Activated B cell treated with CpG ODN at 0.5 μM for 24 hours (primary cell): ENCODE measurements around the gene SPACA6. TPM values are rescaled to one million over a fixed set of nuclear protein-coding genes. Genes with fewer than 3 reads are reported as not detected.
"Not testable (repeated sequence)": the region's sequence is repeated elsewhere in the genome, so short reads cannot be mapped to it uniquely, and the experiment has no call there.

Experiments used
- ATAC-seq: fragments of 200-7000 bp; cut with Tn5 transposase; one replicate; pipeline ENCODE4 v1.10.0; 2021; ENCODE audit warnings: low read depth, mild to moderate bottlenecking, moderate library complexity
- CTCF ChIA-PET: fragments of 350-600 bp; sonication (Branson Sonifier 250); formaldehyde crosslinking; loops from one replicate; lab custom pipeline; 2021; ENCODE audit warnings: antibody characterized with exemption; lab: Charles Lee
- POLR2A ChIA-PET: fragments of 350-600 bp; sonication (Branson Sonifier 250); formaldehyde crosslinking; loops from one replicate; lab custom pipeline; 2021; ENCODE audit warnings: antibody characterized with exemption; lab: Charles Lee
- DNase-seq: peaks from one replicate; pipeline ENCODE4 v3.0.0; 2022
- H3K27ac Mint-ChIP-seq: one replicate; pipeline ENCODE4 v1.8.0; 2020; ENCODE audit warnings: mixed read lengths
- H3K27me3 Mint-ChIP-seq: one replicate; pipeline ENCODE4 v1.8.0; 2021; ENCODE audit warnings: mixed read lengths
- H3K36me3 Mint-ChIP-seq: one replicate; pipeline ENCODE4 v1.8.0; 2021; ENCODE audit warnings: low read depth, mixed read lengths
- H3K4me1 Mint-ChIP-seq: one replicate; pipeline ENCODE4 v1.8.0; 2021; ENCODE audit warnings: mixed read lengths
- H3K4me3 Mint-ChIP-seq: one replicate; pipeline ENCODE4 v1.8.0; 2020; ENCODE audit warnings: mild to moderate bottlenecking, mixed read lengths
- H3K9me3 Mint-ChIP-seq: one replicate; pipeline ENCODE4 v1.8.0; 2020; ENCODE audit warnings: mixed read lengths
- intact Hi-C: fragments of 100-400 bp; cut with micrococcal nuclease; formaldehyde crosslinking; loops from one replicate; pipeline ENCODE4 v1.15.1; 2024
- total RNA-seq: library from RNA; stranded (reverse); gene quantifications from 2 replicates; pipeline ENCODE4 v1.2.3, GENCODE V29; 2022
- TF ChIP-seq, protein P1 (sequence below): fragments of 200-600 bp; IDR thresholded peaks from one replicate; pipeline ENCODE4 v1.8.0; 2022; ENCODE audit warnings: antibody characterized with exemption, mild to moderate bottlenecking

The SPACA6 gene
- total RNA-seq, 1 donor from 2014 or later, result 3.2 TPM

DNA sequence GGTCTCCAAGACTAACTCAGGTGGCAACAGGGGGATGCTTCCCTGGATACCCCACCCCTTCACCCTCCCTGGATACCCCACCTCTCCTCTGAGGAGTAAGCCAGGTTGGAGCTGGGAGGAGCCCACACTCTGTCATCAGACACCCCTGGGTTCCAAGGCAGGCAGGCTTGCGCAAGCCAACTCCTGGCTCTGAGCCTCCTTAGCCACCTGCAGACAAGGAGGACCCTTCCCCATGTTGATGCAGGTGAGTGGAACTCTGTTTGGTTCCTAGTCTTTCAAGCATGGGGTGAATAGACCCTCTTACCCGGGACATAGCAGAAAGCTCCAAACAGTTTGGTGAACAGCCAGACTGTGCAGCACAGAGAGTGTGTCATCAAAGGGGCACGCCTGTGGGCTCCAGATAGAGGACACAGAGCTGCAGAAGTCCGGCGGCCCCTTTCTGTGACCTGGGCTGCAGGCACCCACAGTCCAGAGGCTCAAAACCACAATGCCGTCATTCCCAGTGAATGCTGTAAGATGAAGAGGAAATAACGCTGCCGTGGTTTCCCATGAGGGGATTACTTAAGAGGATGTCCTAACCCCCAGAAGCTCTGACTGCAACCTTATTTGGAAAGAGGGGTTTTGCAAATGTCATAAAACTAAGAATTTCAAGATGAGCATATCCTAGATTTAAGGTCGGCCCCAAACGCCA lies 42.8 kb downstream of the SPACA6 start:
- Mint-ChIP-seq H3K9me3 (peaks cover 7% of the 10 kb centered on the region), H3K4me3 (no peak overlapping the region), H3K4me1 (no peaks in the 10 kb centered on the region), H3K27me3 (peaks cover 27% of the 10 kb centered on the region), H3K27ac (no peak overlapping the region), H3K36me3 (no peaks in the 10 kb centered on the region)
- POLR2A ChIA-PET, result no interaction called here
- TF ChIP-seq, protein P1, sequence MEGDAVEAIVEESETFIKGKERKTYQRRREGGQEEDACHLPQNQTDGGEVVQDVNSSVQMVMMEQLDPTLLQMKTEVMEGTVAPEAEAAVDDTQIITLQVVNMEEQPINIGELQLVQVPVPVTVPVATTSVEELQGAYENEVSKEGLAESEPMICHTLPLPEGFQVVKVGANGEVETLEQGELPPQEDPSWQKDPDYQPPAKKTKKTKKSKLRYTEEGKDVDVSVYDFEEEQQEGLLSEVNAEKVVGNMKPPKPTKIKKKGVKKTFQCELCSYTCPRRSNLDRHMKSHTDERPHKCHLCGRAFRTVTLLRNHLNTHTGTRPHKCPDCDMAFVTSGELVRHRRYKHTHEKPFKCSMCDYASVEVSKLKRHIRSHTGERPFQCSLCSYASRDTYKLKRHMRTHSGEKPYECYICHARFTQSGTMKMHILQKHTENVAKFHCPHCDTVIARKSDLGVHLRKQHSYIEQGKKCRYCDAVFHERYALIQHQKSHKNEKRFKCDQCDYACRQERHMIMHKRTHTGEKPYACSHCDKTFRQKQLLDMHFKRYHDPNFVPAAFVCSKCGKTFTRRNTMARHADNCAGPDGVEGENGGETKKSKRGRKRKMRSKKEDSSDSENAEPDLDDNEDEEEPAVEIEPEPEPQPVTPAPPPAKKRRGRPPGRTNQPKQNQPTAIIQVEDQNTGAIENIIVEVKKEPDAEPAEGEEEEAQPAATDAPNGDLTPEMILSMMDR, result no peak
- DNase-seq (no peak), ATAC-seq (no peak)
- CTCF ChIA-PET, result no interaction called here
- intact Hi-C loops, result no loop called here

DNA sequence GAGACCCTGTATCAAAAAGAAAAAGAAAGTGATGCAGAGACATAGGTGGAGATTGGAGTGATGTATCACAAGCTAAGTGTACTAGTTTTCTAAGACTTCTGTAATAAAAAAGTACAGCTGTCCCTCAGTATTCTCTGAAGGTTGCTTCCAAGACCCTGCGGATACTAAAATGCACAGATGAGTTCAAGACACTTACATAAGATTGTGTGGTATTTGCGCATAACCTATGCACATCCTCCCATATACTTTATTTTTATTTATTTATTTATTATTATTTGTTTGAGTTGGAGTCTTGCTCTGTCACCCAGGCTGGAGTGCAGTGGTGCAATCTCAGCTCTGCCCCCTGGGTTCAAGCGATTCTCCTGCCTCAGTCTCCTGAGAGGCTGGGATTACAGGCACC lies 44.3 kb downstream of the SPACA6 start:
- CTCF ChIA-PET, result no interaction called here
- no peaks in the 10 kb centered on the region for H3K4me1 Mint-ChIP-seq

DNA sequence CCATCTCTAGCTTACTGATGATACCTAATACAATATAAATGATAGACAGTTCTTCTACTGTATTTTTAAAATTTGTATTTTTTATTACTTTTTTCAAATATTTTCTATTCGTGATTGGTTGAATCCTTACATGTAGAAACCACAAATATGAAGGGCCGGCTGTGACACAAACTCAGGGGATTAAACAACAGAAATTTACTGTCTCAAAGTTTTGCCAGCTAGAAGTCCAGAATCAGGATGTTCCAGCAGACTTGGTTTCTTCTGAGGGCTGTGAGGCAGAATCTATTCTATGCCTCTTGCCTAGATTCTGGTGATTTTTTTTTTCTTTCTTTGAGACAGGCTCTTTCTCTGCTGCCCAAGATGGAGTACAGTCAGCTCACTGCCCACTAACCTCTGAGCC lies 44.8 kb downstream of the SPACA6 start:
- Mint-ChIP-seq H3K27ac (no peak overlapping the region), H3K36me3 (no peaks in the 10 kb centered on the region), H3K9me3 (no peaks in the 10 kb centered on the region), H3K4me3 (no peak overlapping the region), H3K4me1 (no peaks in the 10 kb centered on the region), H3K27me3 (peaks cover 28% of the 10 kb centered on the region)
- no peak for DNase-seq
- intact Hi-C loops, result no loop called here
- no peak for ATAC-seq
- POLR2A ChIA-PET, result no interaction called here
- TF ChIP-seq, protein P1, result no peak
- CTCF ChIA-PET, result no interaction called here

More for the DNA sequence above, 44.3 kb downstream of the SPACA6 start:
- H3K9me3 Mint-ChIP-seq, result peaks cover under 1% of the 10 kb centered on the region
- intact Hi-C loops, result no loop called here
- no peak overlapping the region for H3K27ac Mint-ChIP-seq
- no peak for ATAC-seq
- no peak for DNase-seq
- H3K4me3 Mint-ChIP-seq, result no peak overlapping the region
- no peaks in the 10 kb centered on the region for H3K36me3 Mint-ChIP-seq
- H3K27me3 Mint-ChIP-seq, result peaks cover 25% of the 10 kb centered on the region
- POLR2A ChIA-PET, result no interaction called here
- TF ChIP-seq, protein P1, result no peak

DNA sequence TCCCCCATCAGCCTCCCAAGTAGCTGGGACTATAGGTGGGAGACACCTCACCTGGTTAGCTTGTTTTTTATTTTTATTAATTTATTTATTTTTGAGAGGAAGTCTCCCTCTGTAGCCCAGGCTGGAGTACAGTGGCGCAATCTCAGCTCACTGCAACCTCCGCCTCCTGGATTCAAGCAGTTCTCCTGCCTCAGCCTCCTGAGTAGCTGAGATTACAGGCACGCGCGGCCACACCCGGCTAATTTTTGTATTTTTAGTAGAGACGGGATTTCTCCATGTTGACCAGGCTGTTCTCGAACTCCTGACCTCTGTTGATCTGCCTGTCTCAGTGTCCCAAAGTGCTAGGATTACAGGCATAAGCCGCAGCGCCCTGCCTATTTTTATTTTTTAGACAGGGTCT lies 45.4 kb downstream of the SPACA6 start:
- POLR2A ChIA-PET, H3K36me3 Mint-ChIP-seq, H3K9me3 Mint-ChIP-seq, ATAC-seq, DNase-seq, H3K27ac Mint-ChIP-seq, CTCF ChIA-PET, intact Hi-C loops, H3K4me1 Mint-ChIP-seq, H3K4me3 Mint-ChIP-seq: not testable (repeated sequence)
- H3K27me3 Mint-ChIP-seq, result peaks cover 30% of the 10 kb centered on the region

DNA sequence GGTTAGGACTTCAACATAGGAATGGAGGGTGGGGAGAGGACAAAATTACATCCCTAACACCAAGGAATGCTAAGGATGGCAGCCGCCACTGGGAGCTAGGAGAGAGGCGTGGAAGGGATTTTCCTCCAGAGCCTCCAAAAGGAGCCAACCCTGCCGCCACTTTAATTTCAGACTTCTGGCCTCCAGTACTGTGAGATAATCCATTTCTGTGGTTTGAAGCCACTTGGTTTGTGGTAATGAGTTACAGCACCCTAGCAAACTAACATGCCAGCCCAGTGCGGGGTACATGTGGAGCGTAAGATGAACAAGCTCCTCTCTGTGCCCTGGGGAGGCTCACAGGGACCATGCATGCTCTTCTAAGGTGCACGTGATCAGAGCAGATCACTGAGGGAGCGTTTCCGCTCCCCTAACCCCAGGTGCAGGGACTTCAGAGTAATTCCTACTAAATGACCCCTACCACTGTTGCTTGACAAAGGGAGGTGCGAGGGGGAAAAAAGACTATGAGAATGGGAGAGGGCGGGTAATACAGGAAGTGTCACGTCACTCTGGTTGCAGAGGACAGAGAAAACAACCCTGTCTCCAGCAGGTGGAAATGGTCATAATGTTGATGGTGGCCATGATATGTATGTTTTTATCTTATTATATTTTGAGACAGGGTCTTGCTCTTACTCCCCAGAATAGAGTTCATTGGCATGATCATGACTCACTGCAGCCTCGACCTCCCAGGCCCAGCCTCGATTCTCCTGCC lies 46.5 kb downstream of the SPACA6 start:
- CTCF ChIA-PET, result no interaction called here
- Mint-ChIP-seq H3K27me3 (peaks cover 30% of the 10 kb centered on the region), H3K4me3 (no peak overlapping the region), H3K4me1 (no peaks in the 10 kb centered on the region), H3K9me3 (no peaks in the 10 kb centered on the region), H3K36me3 (no peaks in the 10 kb centered on the region), H3K27ac (no peak overlapping the region)
- intact Hi-C loops, result no loop called here
- no peak for DNase-seq
- POLR2A ChIA-PET, result no interaction called here
- TF ChIP-seq, protein P1, result no peak
- no peak for ATAC-seq
